KMS-11 (cell line): Measurements from ENCODE around the gene FARS2.

Experiments used
- H2AFZ ChIP-seq: fragments of 200-600 bp; sonication (generic); 2 replicates; pipeline ENCODE4 v1.6.1; 2016; ENCODE audit warnings: antibody characterized with exemption, mixed run types, low read depth
- H3K27ac ChIP-seq: fragments of 200-600 bp; sonication (generic); 2 replicates; pipeline ENCODE4 v1.6.1; 2016; ENCODE audit warnings: mild to moderate bottlenecking, mixed run types
- H3K27me3 ChIP-seq: fragments of 200-600 bp; sonication (generic); 2 replicates; pipeline ENCODE4 v1.6.1; 2017; ENCODE audit warnings: mild to moderate bottlenecking, low read depth, mixed run types, moderate library complexity; ENCODE audit not compliant: insufficient read depth
- H3K36me3 ChIP-seq: fragments of 200-600 bp; sonication (generic); 2 replicates; pipeline ENCODE4 v1.6.1; 2017; ENCODE audit warnings: mild to moderate bottlenecking, mixed run types; ENCODE audit not compliant: insufficient read depth
- H3K4me1 ChIP-seq: fragments of 200-600 bp; sonication (generic); 2 replicates; pipeline ENCODE4 v1.6.1; 2016; ENCODE audit warnings: mild to moderate bottlenecking, low read depth, mixed run types; ENCODE audit not compliant: poor library complexity, severe bottlenecking
- H3K4me2 ChIP-seq: fragments of 200-600 bp; sonication (generic); 2 replicates; pipeline ENCODE4 v1.7.0; 2016; ENCODE audit warnings: mild to moderate bottlenecking, mixed run types
- H3K4me3 ChIP-seq: fragments of 200-600 bp; sonication (generic); IDR thresholded peaks from 2 replicates; pipeline ENCODE4 v1.6.1; 2017; ENCODE audit warnings: low read depth, low read length, mixed read lengths; ENCODE audit not compliant: insufficient read depth
- H3K79me2 ChIP-seq: fragments of 200-600 bp; sonication (generic); 2 replicates; pipeline ENCODE4 v1.6.1; 2016; ENCODE audit warnings: low read depth, mixed run types; ENCODE audit not compliant: insufficient read depth
- H3K9ac ChIP-seq: fragments of 200-600 bp; sonication (generic); 2 replicates; pipeline ENCODE4 v1.6.1; 2016; ENCODE audit warnings: mild to moderate bottlenecking, mixed run types
- H4K20me1 ChIP-seq: fragments of 200-600 bp; sonication (generic); 2 replicates; pipeline ENCODE4 v1.6.1; 2016; ENCODE audit warnings: mild to moderate bottlenecking, mixed run types; ENCODE audit not compliant: insufficient read depth
- TF ChIP-seq, protein P1 (sequence below): fragments of 200-600 bp; sonication (generic); conservative IDR thresholded peaks from 2 replicates; pipeline ENCODE4 v1.6.1; 2017; ENCODE audit warnings: low read depth, mild to moderate bottlenecking, antibody characterized with exemption, low read length, moderate library complexity, mixed read lengths

FARS2 gene

DNA sequence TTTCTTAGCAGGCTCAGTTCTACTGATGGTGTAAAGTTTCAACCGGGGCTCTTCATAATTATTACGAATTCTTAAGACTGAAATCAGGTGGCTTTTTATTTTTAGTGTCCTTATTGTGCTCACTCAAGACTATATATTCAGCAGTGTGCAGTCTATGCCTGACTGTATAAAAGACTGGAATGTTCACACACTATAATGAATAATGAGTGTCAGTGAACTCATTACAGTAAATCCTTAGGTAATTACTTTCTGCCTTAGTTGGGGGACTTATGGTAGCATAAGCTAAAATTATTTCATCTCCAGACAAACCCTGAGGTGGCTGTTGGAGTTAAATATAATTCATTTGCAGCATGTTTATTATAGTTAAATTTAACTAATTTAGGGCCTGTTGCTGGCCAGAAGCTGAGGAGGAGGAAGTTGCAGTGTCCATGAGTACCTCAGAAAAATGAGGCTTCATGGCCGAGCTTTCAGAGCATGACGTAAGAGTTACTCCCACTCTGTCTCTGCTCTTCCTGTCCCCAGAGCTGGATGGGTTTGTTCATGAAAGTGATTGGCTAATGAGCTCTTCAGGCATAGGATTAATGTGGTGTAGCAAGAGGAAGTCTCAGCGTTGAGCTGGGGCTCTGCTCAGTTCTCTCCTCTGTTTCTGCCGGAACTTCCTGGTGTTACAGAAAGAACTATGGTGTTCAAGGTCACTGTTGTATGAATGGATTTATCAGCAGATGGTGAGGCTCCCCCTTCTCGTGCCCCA is 409.7 kb downstream of the FARS2 start:
- Histone ChIP-seq H3K79me2 (no peaks in the 10 kb centered on the region), H3K36me3 (no peaks in the 10 kb centered on the region), H2AFZ (no peak overlapping the region), H3K27ac (no peak overlapping the region), H3K4me3 (no peak overlapping the region), H3K4me1 (no peaks in the 10 kb centered on the region), H4K20me1 (no peaks in the 10 kb centered on the region), H3K9ac (no peak overlapping the region), H3K4me2 (no peak overlapping the region), H3K27me3 (no peaks in the 10 kb centered on the region)
- TF ChIP-seq, protein P1, sequence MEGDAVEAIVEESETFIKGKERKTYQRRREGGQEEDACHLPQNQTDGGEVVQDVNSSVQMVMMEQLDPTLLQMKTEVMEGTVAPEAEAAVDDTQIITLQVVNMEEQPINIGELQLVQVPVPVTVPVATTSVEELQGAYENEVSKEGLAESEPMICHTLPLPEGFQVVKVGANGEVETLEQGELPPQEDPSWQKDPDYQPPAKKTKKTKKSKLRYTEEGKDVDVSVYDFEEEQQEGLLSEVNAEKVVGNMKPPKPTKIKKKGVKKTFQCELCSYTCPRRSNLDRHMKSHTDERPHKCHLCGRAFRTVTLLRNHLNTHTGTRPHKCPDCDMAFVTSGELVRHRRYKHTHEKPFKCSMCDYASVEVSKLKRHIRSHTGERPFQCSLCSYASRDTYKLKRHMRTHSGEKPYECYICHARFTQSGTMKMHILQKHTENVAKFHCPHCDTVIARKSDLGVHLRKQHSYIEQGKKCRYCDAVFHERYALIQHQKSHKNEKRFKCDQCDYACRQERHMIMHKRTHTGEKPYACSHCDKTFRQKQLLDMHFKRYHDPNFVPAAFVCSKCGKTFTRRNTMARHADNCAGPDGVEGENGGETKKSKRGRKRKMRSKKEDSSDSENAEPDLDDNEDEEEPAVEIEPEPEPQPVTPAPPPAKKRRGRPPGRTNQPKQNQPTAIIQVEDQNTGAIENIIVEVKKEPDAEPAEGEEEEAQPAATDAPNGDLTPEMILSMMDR, result no peak

DNA sequence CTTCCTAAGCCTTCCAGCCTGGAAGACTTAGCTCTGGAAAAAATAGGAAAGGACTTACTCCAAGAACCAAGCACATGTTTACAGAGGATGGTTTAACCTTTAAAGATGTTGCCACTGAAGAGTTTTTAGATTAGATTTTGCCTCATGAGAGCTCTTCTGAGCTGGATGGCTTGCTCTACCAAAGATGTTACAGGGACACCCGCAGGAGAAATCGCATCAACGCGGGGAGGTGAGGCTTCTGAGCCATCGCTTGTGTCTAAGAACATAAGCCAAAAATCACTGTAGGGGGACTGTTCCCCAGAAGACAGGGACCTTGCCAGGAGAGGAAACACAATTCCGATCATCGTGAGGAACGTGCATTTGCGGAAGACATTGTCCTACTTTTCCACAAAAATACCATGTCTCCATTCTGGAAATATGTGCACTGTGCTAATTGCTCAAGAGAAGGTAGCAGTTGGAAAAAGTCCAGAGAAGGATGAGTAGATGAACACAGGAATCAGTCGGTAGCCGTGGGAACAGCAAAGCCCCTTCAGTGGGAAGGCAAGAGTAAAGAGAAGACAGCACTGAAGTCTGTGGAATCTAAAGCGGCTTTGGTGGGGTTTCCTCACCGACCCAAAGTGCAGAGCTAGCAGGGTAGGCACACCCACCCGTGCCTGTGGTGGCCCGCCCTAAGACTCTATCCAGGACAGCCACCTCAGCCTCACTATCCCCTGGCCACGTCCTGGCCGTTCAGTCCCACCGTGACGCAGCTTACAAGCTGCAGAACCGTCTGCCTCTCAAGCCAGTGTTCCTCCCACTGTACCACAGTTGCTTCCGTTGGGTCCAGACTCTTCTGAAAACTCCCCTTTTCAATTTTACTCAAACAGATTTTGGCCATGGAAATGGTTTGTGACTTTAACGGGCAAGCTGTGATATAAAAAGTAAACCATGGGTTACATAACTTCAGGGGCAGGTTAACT is 410.6 kb downstream of the FARS2 start:
- Histone ChIP-seq H3K4me1 (no peaks in the 10 kb centered on the region), H3K79me2 (no peaks in the 10 kb centered on the region), H4K20me1 (no peaks in the 10 kb centered on the region), H3K27me3 (no peaks in the 10 kb centered on the region), H3K27ac (no peak overlapping the region), H3K9ac (no peak overlapping the region), H3K36me3 (no peaks in the 10 kb centered on the region), H2AFZ (no peak overlapping the region), H3K4me2 (no peak overlapping the region), H3K4me3 (no peak overlapping the region)
- TF ChIP-seq, protein P1, result no peak

DNA sequence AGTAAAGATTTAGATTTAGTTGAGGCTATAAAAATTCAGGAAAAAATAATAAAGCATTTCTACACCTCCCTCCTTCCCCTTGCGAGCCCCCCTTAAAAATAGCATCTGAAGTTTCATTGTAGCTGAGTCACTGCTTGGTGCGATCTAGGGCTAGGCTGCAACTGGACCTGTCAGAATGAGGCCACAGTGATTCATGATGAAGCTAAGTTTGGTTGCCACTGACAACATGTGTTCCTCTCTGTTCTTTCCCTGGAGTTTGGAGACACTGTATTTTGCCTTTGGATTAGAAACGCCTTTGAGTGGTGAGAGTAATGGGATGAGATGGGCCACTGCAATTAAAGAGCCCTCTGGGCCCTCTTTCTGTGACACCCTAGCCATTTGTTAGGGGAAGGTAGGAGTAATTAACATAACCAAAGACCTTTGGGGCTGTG is 411.3 kb downstream of the FARS2 start:
- TF ChIP-seq, protein P1, result no peak
- no peak overlapping the region for H3K9ac ChIP-seq
- H3K4me1 ChIP-seq, result no peaks in the 10 kb centered on the region
- no peaks in the 10 kb centered on the region for H3K36me3 ChIP-seq
- H3K4me2 ChIP-seq, result no peak overlapping the region
- no peaks in the 10 kb centered on the region for H3K79me2 ChIP-seq
- H3K27me3 ChIP-seq, result no peaks in the 10 kb centered on the region
- H3K27ac ChIP-seq, result no peak overlapping the region
- no peak overlapping the region for H2AFZ ChIP-seq
- H4K20me1 ChIP-seq, result no peaks in the 10 kb centered on the region
- H3K4me3 ChIP-seq, result no peak overlapping the region

DNA sequence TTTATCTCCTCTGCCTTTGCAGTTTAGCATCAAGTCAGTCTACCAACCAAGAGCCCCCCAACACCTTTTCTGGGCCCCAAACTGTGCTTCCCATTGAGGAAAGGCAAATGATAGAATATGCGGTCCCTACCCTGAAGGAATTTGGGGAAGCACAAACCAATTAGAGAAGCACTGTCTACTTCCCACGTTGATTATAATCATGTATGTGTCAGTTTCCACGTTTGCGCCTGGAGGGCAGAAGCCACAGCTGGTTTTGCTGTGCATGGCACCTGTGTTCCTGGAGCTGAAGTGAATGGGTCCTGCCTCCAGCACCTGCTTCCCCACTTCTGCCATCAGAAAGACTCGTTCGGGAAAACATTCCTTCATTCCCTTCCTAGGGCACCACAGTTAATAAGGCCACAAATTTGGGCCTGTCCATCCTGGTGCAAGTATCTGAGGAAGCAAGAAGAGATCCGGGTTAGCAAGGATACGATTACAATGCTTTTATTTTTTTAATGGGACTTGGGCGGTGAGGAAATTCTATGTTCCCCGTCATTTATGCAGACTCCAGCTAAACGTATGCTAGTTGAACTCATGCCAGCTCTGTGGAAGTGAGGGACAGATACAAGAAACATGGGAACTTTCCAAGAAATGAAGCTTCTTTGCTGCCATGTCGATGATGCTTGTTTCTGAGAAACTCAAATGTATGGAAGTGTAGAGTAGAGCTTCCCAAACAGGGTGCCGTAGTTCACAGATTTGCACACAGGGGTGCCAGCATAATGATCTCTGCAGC is 411.9 kb downstream of the FARS2 start:
- Histone ChIP-seq H2AFZ (no peak overlapping the region), H3K27me3 (no peaks in the 10 kb centered on the region), H3K4me2 (no peak overlapping the region), H3K79me2 (no peaks in the 10 kb centered on the region), H3K9ac (no peak overlapping the region), H3K36me3 (no peaks in the 10 kb centered on the region), H3K4me3 (no peak overlapping the region), H3K27ac (no peak overlapping the region), H4K20me1 (no peaks in the 10 kb centered on the region), H3K4me1 (no peaks in the 10 kb centered on the region)
- TF ChIP-seq, protein P1, result no peak
